Suprapubic skin (tissue), 4 donors: Measurements from ENCODE around the gene LPP. TPM values are rescaled to one million over a fixed set of nuclear protein-coding genes. Genes with fewer than 3 reads are reported as not detected.

Experiments
- DNase-seq, 2 donors: peaks; one replicate each; pipeline ENCODE4 v3.0.0-alpha.2; 2019; ENCODE audit warnings: low spot score in 2 of 2
- H3K27ac ChIP-seq: fragments of 200-600 bp; sonication (generic); one replicate; pipeline ENCODE4 v1.5.1; 2019
- H3K27me3 ChIP-seq: fragments of 200-600 bp; sonication (generic); one replicate; pipeline ENCODE4 v1.5.1; 2019
- H3K36me3 ChIP-seq: fragments of 200-600 bp; sonication (generic); one replicate; pipeline ENCODE4 v1.5.1; 2019
- H3K4me1 ChIP-seq: fragments of 200-600 bp; sonication (generic); one replicate; pipeline ENCODE4 v1.5.1; 2019
- H3K4me3 ChIP-seq: fragments of 200-600 bp; sonication (generic); one replicate; pipeline ENCODE4 v1.5.1; 2019; ENCODE audit warnings: mild to moderate bottlenecking
- H3K9me3 ChIP-seq: fragments of 200-600 bp; sonication (generic); one replicate; pipeline ENCODE4 v1.5.1; 2019
- EP300 ChIP-seq: sonication (generic); formaldehyde crosslinking; IDR thresholded peaks from one replicate; pipeline ENCODE4 v1.6.1; 2017; ENCODE audit warnings: antibody characterized with exemption
- POLR2A ChIP-seq, 2 donors: fragments of 450-650 bp; IDR thresholded peaks; one replicate each; pipeline ENCODE4 v1.6.1; 2017; ENCODE audit warnings: antibody characterized with exemption in 2 of 2, mild to moderate bottlenecking in 2 of 2, moderate library complexity in 2 of 2
- POLR2AphosphoS5 ChIP-seq, 3 donors: sonication (generic); formaldehyde crosslinking; IDR thresholded peaks; one replicate each; pipeline ENCODE4 v1.6.1; 2017; ENCODE audit warnings: antibody characterized with exemption in 3 of 3
- WGBS: methylation state at CpG from one replicate; pipeline ENCODE4 v1.1.5; 2018; 5-methylcytosine and 5-hydroxymethylcytosine counted together
- total RNA-seq, 4 donors: library from RNA; depleted of rRNA; stranded (reverse); fragments of >200 nt; gene quantifications; one replicate each; pipeline ENCODE4 v1.1.0, GENCODE V29; 2016
- TF ChIP-seq, protein P1 (sequence below), 2 donors: fragments of 200-600 bp in 1 of 2; fragments of 450-650 bp in 1 of 2; sonication (generic) in 1 of 2; IDR thresholded peaks; one replicate each; pipeline ENCODE4 v1.5.1; 2016 to 2019; ENCODE audit warnings: antibody characterized with exemption in 2 of 2, mild to moderate bottlenecking in 1 of 2, moderate library complexity in 1 of 2

The LPP gene
- total RNA-seq, 4 donors from 2014 or later = 56.8 to 127 (median 84.2) TPM

DNA sequence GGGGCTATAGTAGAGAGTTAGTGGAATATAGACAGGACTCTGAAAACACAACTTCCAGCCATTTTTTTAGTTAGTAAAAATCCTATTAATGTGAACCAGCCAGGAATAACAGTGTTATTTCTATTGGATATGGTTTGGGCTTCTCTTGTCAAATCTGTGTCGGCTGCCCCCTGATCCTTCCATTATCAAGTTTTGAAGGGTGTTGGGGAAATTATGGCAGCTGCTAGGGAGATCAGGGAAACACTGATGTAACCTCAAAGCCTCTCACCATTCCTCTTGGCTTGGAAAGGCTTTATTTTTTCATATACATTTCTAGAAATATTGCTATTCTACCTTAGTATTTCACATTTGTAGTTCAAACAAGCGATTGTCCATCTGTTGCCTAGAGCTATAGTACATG, 724.1 kb downstream of the LPP start:
- no peak for DNase-seq
- 95% methylated on average over 2 of the region's 2 CpGs for WGBS
- no peak overlapping the region for H3K27ac ChIP-seq
- H3K9me3 ChIP-seq = no peaks in the 10 kb centered on the region
- TF ChIP-seq EP300 (no peak), POLR2A (IDR thresholded peaks at IDR 0.05) (no peak), POLR2AphosphoS5 (IDR thresholded peaks at IDR 0.05) (no peak)
- TF ChIP-seq, protein P1, sequence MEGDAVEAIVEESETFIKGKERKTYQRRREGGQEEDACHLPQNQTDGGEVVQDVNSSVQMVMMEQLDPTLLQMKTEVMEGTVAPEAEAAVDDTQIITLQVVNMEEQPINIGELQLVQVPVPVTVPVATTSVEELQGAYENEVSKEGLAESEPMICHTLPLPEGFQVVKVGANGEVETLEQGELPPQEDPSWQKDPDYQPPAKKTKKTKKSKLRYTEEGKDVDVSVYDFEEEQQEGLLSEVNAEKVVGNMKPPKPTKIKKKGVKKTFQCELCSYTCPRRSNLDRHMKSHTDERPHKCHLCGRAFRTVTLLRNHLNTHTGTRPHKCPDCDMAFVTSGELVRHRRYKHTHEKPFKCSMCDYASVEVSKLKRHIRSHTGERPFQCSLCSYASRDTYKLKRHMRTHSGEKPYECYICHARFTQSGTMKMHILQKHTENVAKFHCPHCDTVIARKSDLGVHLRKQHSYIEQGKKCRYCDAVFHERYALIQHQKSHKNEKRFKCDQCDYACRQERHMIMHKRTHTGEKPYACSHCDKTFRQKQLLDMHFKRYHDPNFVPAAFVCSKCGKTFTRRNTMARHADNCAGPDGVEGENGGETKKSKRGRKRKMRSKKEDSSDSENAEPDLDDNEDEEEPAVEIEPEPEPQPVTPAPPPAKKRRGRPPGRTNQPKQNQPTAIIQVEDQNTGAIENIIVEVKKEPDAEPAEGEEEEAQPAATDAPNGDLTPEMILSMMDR (IDR thresholded peaks at IDR 0.05) = no peak
- H3K4me3 ChIP-seq = no peak overlapping the region
- H3K4me1 ChIP-seq = peaks cover 6% of the 10 kb centered on the region
- peaks cover 44% of the 10 kb centered on the region for H3K36me3 ChIP-seq
- no peaks in the 10 kb centered on the region for H3K27me3 ChIP-seq

DNA sequence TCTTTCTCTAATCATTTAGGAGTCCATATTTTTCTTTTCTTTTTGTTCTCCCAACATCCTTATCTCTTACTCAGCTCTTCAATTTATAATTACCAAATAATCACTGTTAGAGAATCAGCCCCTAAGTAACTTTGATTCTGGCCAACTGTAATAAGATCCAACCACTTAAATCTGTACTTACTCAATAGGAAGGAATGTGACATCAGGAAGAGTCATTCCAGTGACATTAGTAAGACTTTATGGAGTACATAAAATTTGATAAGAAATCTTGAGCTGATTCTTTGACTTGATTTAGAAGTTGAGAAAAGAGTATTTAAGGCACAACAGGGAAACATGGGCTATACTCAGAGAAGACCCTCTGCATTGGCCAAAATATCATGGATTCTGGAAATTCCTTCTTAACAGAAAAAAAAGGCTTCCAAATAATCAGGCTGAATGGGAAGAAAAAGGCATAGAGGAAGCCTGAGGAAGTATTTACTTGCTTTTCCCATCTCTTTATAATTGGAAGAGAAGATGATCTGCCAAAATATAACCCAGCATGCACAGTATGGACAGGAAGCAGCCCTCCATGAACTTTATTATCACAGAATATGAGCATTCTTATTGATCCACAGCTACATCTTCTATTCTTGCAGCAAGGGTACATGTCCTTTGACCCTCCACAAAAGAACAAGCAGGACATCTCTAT, 728.1 kb downstream of the LPP start:
- H3K27ac ChIP-seq = no peak overlapping the region
- no peak for DNase-seq
- H3K27me3 ChIP-seq = no peaks in the 10 kb centered on the region

DNA sequence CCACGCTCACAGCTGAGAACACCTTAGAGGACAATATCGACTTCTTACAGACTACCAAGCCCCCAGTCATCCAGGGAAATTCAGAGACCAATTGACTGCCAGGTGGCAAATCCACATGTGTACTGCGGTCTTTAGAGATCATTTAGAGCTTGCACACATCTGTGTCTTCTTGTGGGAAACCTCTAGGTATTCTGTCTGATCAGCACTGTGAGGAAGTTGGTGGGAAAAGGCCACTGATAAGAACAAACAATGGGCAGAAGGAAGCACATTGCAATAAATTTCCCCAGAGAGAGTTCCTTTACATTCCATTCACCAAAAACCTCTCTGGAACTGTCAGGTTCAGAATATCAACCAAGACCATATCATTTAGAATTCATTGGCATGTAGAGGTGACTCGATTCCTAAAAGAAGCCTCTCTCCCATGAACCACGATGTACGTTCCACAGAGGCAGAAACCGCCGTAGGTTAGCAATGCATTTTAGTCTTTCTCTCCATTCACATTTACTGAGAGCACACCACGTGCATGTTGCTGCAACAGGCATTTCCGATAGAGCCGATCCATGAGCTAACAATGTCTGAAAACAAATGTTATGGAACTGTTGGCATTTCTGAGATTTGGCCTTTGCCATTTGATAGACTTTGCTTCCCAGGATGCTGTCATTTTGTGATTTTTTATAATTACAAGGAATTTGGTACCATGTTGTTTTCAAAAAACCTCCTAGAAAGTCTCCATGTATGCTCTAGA, 730.5 kb downstream of the LPP start:
- no peak for DNase-seq
- TF ChIP-seq, protein P1 (IDR thresholded peaks at IDR 0.05) = no peak
- no peak for TF ChIP-seq POLR2A (IDR thresholded peaks at IDR 0.05)
- TF ChIP-seq POLR2AphosphoS5 (IDR thresholded peaks at IDR 0.05) = no peak
- TF ChIP-seq EP300 = no peak
- Histone ChIP-seq H3K36me3 (no peaks in the 10 kb centered on the region), H3K4me3 (no peak overlapping the region), H3K9me3 (no peaks in the 10 kb centered on the region), H3K4me1 (peaks cover 10% of the 10 kb centered on the region), H3K27me3 (no peaks in the 10 kb centered on the region), H3K27ac (no peak overlapping the region)
- WGBS = 94% methylated on average over 11 of the region's 11 CpGs

More for the DNA sequence above, 728.1 kb downstream of the LPP start:
- Histone ChIP-seq H3K4me3 (no peak overlapping the region), H3K36me3 (peaks cover 13% of the 10 kb centered on the region), H3K9me3 (no peaks in the 10 kb centered on the region), H3K4me1 (peaks cover 6% of the 10 kb centered on the region)
- TF ChIP-seq POLR2A (IDR thresholded peaks at IDR 0.05) (no peak), EP300 (no peak), POLR2AphosphoS5 (IDR thresholded peaks at IDR 0.05) (no peak)
- TF ChIP-seq, protein P1 (IDR thresholded peaks at IDR 0.05) = no peak

DNA sequence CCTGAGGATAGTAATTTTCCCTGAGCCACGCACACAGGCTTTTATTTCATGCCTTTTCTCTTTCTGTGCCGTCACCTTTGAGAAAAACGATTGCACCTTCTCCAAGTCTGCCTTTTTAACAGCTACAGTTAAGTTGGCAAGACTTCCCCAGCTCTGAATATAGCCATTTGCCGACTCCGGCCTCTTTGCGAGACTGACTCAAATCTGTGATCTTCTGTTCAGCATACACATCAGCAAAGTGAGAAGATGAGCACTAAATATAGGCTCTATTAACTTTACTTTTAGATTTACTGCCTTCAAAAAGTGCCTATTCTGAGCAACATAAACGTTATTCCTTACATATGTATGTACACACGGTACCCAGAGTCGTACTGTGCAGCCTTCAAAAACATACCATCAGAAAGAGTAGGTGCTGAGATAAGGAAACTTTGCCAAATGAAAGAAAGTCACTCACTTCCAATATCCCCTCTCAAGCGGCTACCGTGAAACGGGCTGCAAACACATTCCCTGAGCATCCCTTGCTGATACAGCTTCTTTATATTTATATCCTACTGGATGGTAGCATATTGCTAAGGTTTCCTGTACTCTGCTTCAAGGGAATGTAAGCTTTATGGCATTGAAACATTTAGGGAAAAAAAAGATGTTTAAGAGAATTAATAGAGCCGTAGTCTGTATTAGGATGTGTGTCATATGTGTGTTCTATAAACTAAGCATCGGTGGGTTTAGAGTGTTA, 734.5 kb downstream of the LPP start:
- no peaks in the 10 kb centered on the region for H3K9me3 ChIP-seq
- TF ChIP-seq POLR2A (IDR thresholded peaks at IDR 0.05) (no peak), EP300 (no peak), POLR2AphosphoS5 (IDR thresholded peaks at IDR 0.05) (no peak)
- TF ChIP-seq, protein P1 (IDR thresholded peaks at IDR 0.05) = no peak
- H3K4me3 ChIP-seq = no peak overlapping the region
- peak overlapping the region; percentile 4 for H3K27ac ChIP-seq
- H3K27me3 ChIP-seq = no peaks in the 10 kb centered on the region
- WGBS = 77% methylated on average over 14 of the region's 14 CpGs
- no peak for DNase-seq
- H3K4me1 ChIP-seq = peaks cover 4% of the 10 kb centered on the region
- no peaks in the 10 kb centered on the region for H3K36me3 ChIP-seq

DNA sequence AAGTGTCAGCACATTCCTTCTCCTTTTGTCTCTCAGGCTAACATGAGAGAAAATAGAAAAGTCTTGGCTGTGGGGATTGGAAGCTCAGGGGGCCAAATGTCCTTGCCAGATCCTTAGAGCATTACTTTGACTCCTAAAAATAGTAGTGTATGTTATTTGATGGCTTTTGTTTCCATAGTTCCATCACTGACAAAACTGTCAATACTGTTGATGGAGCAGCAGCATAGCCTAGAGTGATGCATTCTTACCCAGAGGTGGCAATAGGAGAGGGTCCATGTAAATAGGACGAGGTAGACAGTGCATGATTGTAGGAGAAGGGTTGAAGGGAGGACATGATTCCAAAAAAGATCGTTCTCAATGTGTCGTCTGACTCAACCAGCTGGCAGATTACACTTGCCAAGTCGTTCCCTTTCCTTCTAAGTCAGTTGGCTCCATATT, 735.1 kb downstream of the LPP start:
- Histone ChIP-seq H3K4me3 (no peak overlapping the region), H3K36me3 (no peaks in the 10 kb centered on the region), H3K27me3 (no peaks in the 10 kb centered on the region), H3K4me1 (peaks cover 4% of the 10 kb centered on the region), H3K9me3 (no peaks in the 10 kb centered on the region), H3K27ac (no peak overlapping the region)
- TF ChIP-seq, protein P1 (IDR thresholded peaks at IDR 0.05) = no peak
- TF ChIP-seq EP300 = no peak
- WGBS = 62% methylated on average over 4 of the region's 4 CpGs
- no peak for DNase-seq
